HT-29 (cell line): ENCODE results near the gene E2F1. TPM values are rescaled to one million over a fixed set of nuclear protein-coding genes. Genes with fewer than 3 reads are reported as not detected.
A peak's percentile ranks its signal among the peaks of the same experiment; 100 is the strongest.

Experiments
- DNase-seq: peaks from one replicate; pipeline ENCODE4 v3.0.0-alpha.2; 2015; ENCODE audit warnings: low spot score
- total RNA-seq: library from RNA; depleted of rRNA; stranded (reverse); fragments of >200 nt; shearing (Covaris generic); gene quantifications from 2 replicates; pipeline ENCODE4 v1.2.3, GENCODE V29; 2014

The E2F1 gene
- total RNA-seq, 1 experiment from 2014 or later, result 98.9 TPM

- DNase-seq, result peak; percentile 17
Measured at GRCh38 chr20:33672426-33673113, 13.6 kb downstream of the E2F1 start.

DNA sequence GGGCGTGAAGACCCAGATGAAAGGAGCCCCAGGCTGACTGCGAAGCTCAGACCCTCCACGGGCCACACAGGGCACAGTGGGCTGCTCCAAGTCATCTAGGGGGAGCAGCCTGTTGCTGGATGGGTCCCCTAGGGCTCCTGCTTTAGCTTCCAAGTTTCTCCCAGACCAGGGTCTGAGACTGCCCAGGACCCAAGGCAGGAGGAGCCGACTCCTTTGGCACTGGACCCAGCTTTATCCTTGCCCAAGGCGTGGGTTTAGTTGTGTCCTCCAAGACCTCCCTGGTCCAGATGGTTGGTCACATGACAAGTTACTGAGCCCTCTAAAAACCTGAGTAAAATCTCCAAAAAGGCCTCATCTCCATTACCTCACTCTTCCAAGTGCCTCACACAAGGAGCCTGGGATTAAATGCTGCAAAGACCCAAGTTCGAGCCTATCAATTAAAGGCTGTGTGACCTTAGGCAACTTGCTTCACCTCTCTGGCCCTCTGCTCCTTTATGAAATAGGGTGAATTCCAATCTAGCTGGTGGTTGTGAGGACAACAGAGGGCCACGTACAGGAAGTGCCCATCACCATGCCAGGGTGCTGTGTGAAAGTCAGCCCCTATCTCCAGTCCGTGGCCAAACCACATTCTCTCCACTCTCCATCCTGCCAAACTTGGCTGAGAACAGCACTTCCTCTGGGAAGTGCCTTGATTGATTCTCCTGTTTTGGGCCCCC is 14.5 kb downstream of the E2F1 start:
- no peak for DNase-seq

- DNase-seq, result no peak
Measured at GRCh38 chr20:33670715-33671499, 15.3 kb downstream of the E2F1 start.

GRCh38 chr20:33669873-33670640 is 16.1 kb downstream of the E2F1 start:
- DNase-seq, result no peak

DNA sequence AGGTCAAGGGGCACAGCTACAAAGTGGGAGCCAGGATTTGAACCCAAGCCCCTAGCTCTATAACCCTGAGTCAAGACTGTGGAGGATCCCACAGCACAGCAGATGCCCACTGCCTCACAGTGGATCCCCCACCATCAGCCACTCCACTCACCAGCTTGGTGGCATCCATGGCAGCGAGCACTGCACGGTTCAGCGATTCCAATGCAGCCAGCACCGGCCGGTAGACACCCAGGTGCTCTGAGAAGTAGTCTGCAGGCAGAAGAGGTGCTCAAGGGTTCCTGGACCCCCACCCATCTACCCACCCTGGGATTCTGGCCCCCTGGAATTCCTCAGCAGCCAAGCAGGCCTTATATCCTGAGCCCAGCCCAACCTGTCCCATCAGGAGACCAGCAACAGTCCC is 17.0 kb downstream of the E2F1 start:
- DNase-seq, result no peak

DNA sequence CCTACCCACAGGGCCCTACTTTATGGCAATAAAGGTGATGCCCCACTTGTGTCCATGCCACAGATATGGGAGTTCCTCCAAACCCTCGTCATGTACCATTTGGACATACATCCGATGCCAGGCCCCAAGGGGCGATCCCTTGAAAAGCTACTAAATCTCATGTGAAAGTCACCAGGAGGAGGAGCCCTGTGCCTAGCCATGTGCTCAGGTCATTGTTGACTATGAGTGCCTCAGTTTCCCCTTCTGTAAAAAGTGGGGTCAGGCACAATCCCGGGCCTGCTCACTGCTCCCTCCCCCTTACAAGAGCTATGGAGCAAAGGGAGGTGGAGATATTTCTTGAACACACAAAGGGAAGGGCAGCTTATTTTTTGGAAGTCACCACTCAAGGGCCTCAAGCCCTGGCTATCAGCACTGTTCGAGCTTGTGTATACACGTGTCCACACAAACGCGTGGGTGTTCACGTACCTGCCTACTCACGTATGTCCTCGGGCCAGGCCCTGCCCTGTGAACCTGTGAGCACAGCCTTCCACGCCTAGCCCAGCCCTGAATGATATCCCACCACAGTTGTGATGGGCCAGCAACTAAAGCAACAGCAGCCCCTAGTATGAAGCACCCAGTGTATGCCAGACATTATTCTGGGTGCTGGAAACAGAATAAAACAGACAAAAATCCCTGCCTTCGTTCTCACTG is 17.6 kb downstream of the E2F1 start:
- DNase-seq, result no peak

GRCh38 chr20:33667676-33668465 is 18.3 kb downstream of the E2F1 start:
- peak; percentile 95 for DNase-seq

DNA sequence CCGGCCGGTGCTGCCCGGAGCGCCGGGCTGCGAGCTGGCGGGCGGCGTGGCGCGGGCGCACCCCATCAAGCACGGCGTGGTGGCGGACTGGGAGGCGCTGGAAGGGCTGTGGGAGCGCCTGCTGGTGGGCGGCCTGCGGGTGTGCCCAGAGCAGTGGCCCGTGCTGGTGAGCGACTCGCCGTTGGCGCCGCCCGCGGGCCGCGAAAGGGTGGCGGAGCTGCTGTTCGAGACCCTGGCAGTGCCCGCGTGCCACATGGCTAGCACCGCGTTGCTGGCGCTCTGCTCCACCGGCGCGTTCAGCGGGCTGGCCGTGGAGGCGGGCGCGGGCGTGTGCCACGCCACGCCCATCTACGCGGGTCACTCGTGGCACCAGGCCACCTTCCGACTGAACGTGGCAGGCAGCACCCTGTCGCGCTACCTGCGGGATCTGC is 18.9 kb downstream of the E2F1 start:
- DNase-seq, result no peak

GRCh38 chr20:33666293-33667244 is 19.6 kb downstream of the E2F1 start, which contains the start of gene ACTL10:
TSS of gene ACTL10 (plus strand) at chr20:33666943. CDS start at chr20:33667498, 555 bp downstream.
- peak; percentile 100 for DNase-seq

DNA sequence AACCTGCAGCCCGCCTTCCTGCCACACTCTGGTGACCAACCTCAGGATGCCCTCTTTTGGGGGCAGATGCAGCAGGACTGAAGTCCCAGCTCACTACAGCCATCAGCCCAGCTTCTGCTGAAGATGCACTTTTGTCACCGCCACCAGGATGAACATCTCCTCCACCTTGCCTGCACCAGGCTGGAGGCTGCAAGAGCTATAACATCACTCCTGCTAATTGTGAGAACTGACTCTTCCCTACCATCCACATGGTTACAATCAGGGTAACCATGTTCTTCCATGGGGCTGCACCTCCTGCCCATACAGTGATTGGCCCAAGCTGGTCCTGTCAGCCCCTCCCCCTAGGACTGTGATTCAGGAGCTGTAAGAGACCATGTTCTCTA is 21.4 kb downstream of the E2F1 start:
- DNase-seq, result no peak

DNA sequence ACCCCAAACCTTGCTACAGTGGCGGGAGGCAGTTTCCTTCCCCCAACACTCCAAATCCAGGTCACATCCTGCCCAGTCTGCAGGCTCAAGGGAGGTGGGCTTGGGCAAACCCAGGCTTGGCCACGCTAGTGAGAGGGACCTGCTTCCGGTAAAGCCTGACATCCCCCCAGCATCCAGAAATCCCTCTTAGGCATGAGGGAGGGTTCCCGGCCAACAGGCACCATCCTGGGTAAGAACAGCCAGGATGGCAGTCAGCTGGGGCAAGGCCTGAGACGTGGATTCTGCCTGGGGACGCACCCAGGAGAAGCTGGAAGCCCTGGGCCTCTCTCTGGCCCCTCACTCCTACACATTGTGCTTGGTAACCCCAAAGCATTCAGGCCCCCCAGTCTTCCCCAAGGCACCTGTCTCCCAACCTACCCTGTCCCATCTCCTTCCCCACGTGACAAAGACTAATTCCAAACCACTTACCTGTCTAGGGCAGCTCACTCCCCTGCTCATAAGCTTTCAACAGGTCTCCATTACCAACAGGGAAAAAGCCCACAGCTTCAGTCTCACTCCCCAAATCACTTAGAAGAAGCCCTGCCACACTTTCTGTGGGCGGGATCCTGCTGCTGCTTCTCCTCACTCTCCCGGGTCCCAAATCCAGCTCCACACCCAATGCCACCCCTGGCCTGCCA is 22.0 kb downstream of the E2F1 start:
- no peak for DNase-seq

DNA sequence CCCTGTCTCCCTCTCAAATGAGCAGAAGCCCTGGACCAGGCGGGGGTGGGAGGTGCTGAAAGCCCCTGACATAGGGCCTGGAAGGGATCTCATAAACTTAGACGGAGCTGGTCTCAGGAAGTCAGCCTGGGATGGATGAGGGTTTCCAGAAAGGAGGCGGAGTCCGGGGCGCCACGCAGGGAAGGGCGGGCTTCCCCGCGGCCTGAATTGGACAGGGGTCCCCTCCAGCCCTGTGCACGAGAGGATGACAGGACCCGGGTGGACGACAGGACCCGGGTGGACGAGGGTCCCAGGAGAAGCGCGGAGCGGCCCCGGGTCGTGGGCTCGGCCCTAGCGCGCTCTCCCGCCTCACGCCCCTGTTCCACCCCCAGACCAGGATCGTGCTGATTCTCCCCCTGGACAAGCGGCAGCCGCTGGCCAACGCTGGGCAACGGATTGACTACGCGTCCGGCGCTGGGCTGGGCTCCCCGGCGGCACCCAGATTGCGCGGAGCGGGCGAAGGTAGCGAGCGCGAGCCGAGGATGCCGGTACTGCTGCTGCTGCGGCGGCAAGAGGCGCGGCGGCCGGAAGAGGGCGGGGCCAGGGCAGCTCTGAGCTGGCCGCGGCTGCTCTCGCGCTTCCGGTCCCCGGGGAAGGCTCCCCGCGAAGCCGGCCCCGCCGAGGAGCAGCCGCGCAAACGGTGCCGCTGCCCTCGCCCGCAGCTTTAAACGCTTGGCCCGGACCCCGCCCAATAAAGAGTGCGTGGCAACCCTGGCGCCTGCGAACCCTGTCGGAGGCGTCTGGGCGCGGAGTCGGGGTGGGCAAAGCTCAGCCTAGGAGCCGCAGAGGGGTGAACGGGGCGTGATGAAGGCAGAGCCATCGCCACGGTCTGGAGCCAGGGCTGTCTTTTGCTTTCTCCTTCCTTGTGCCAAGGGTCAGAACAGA is 22.8 kb downstream of the E2F1 start:
- DNase-seq, result peak; percentile 84

GRCh38 chr20:33662172-33662571 is 24.0 kb downstream of the E2F1 start, which contains the start of gene C20orf144:
TSS of gene C20orf144 (plus strand) at chr20:33662327. CDS start at chr20:33662346, 19 bp downstream.
- DNase-seq, result no peak

- DNase-seq, result no peak
Measured at GRCh38 chr20:33660685-33661058, 25.5 kb downstream of the E2F1 start.

GRCh38 chr20:33660035-33660684 is 26.0 kb downstream of the E2F1 start:
- no peak for DNase-seq

DNA sequence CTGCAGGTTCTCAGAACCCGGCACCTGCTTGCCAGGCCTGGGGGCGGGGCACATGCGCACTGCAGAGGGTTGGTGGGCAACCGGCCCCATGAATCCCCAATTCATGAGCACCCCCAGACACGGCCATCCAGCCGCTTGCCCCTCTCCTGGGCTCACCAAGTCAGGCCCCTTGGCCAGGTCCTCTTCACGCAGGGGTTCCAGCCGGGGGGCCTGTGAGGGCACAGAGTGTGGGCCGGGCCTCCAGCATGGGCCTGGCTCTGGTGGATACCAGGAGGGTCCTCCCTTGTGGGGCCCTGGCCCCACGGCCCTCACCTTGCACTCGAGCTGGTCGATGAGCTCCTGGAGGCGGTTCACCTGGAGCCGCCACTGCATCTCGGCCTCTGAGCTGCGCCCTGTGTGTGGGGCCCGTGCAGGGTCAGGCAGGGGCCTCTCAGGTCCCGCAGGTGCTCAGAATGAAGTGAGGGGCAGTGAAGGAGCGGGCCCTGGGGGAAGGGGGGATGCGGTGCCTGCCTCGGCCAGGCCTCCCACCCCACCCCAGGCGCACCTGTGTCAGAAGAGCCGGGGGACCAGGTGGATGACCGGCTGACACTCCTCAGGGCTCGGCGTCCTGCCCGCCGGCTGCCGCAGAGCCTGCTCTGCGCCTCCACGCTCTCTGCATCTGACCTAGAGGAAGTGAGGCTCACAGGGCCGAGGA is 26.7 kb downstream of the E2F1 start:
- DNase-seq, result no peak
